Heart left ventricle (tissue), 13 donors: ENCODE results near the gene FBXW2.

Experiments used
- POLR2A ChIP-seq, 2 donors: fragments of 450-650 bp; IDR thresholded peaks; one replicate each; pipeline ENCODE4 v1.6.1; 2017; ENCODE audit warnings: antibody characterized with exemption in 2 of 2, mild to moderate bottlenecking in 2 of 2, moderate library complexity in 2 of 2
- TF ChIP-seq, protein P1 (sequence below), 12 donors: fragments of 200-600 bp; sonication (generic) in 4 of 12; IDR thresholded peaks; one replicate each; pipeline versions ENCODE4 v1.5.0 to v1.8.0; 2018 to 2022; ENCODE audit warnings: antibody characterized with exemption in 12 of 12, mild to moderate bottlenecking in 5 of 12
- donor health status: ischemic (EF 13 %, LVEDD 7.1; RV severe dilation, severe dysfunction).
- donor health status: DM: no; HTN: yes; CAD: no.
- donor health status: DM: no; HTN: no; CAD: no.
- donor health status: ischemic (EF 25% LVEDD 6.9; RV normal size, moderate dysfunction).
- donor health status: ischemic (EF 25% LVEDD 5.7; RV mildly dilated, moderate dysfunction).
- donor health status: ischemic (EF 35%, LVEDD 5.7; RV mildly dilated, moderate dysfunction).
- donor health status: nonischemic (EF 11% LVEDD 7.7; RV severe dilation, severe dysfunction).
- donor health status: DM: yes; HTN: yes; CAD: no.
- donor health status: PGD.
- donor health status: ischemic (EF 29% LVEDD 5.4; RV normal size, mild dysfunction).
- donor health status: nonischemic (EF 23%, LVEDD 6.1; RV moderate dilation, normal function).

DNA sequence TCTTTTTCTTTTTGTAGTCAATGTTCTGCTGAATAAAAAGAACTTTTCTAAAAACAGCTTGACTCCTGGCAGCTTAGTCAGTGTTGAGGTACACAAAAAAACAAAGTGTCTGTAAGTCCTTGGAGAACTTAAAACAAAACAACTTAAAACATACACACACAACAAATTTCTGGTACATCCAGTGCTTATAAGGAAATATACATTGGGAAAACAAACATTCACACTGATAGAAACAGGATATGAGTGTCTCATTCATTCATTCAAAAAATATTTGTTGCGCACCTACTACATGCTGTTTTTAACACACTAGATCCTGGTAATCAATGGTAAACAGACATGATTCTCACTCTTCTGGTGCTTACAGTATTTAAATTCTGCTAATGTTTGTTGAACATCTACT is 51.5 kb downstream of the FBXW2 start:
- no peak for TF ChIP-seq POLR2A (IDR thresholded peaks at IDR 0.05)
- TF ChIP-seq, protein P1, sequence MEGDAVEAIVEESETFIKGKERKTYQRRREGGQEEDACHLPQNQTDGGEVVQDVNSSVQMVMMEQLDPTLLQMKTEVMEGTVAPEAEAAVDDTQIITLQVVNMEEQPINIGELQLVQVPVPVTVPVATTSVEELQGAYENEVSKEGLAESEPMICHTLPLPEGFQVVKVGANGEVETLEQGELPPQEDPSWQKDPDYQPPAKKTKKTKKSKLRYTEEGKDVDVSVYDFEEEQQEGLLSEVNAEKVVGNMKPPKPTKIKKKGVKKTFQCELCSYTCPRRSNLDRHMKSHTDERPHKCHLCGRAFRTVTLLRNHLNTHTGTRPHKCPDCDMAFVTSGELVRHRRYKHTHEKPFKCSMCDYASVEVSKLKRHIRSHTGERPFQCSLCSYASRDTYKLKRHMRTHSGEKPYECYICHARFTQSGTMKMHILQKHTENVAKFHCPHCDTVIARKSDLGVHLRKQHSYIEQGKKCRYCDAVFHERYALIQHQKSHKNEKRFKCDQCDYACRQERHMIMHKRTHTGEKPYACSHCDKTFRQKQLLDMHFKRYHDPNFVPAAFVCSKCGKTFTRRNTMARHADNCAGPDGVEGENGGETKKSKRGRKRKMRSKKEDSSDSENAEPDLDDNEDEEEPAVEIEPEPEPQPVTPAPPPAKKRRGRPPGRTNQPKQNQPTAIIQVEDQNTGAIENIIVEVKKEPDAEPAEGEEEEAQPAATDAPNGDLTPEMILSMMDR (IDR thresholded peaks at IDR 0.05) = no peak
